ENCODE measurements around the gene FRMD3.

- no peak for TF ChIP-seq CTCF (IDR thresholded peaks at IDR 0.05)
- no peak for TF ChIP-seq POLR2A (IDR thresholded peaks at IDR 0.05)
Observed at GRCh38 chr9:83449166-83449565, 89.0 kb downstream of the FRMD3 start.
